ENCODE results near the gene SEMA4B. TPM values are rescaled to one million over a fixed set of nuclear protein-coding genes. Genes with fewer than 3 reads are reported as not detected.

Gene SEMA4B
- total and polyA plus RNA-seq, 2 of the 8 experiments (the other 6 are each of a cell fraction or from before 2014, with no cell fraction given) = 42.7 to 43.0 TPM

DNA sequence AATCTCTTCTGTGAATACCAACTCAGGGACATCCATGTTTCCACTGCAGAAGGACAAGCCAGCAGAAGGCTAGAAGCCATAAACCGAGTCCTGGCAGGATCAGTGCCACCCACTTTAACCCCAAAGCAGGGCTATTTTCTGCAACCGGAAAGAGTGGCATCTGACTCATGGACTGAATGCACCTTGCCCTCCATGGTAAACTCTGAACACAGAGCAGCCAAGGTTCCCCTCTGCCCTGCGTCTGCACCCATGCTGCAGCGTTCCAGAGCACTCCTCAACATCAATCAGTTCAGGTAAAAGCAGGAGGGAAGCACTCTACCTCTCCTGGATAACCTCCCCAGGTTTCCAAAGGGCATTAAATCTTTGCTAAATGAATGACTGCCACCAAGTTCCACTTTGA is 63.5 kb downstream of the SEMA4B start:
- no peak overlapping the region for H3K56ac ChIP-seq (replicated peaks; ENCODE audit: insufficient read length, low read depth, low read length)
- no peak overlapping the region for H3K23ac ChIP-seq (ENCODE audit: insufficient read length)
- H3K27me3 ChIP-seq (replicated peaks in 1 of 4; ENCODE audit: control insufficient read depth in 3 of 4, extremely low read depth in 1 of 4, insufficient read depth in 3 of 4, low read length in 3 of 4) = no peaks in the 10 kb centered on the region
- H4K20me1 ChIP-seq (replicated peaks in 1 of 2; ENCODE audit: control insufficient read depth in 1 of 2, insufficient read depth in 2 of 2, low read length in 2 of 2) = peaks cover 0 to 1% of the 10 kb centered on the region in 2 experiments
- H3K14ac ChIP-seq (ENCODE audit: insufficient read length) = no peak overlapping the region
- peak overlapping the region; percentile 74 to 94 for H3K4me2 ChIP-seq (ENCODE audit: insufficient read depth in 1 of 2, low read depth in 2 of 2, low read length in 2 of 2)
- 74% methylated on average over 4 of the region's 4 CpGs; no CpG with 5 or more reads in 1 of the 2 experiments for WGBS, 2 experiments (ENCODE audit: extremely low coverage in 1 of 2, insufficient coverage in 1 of 2, insufficient read length in 1 of 2, insufficient replicate concordance in 2 of 2, low coverage in 1 of 2, low lambda C conversion rate in 2 of 2, missing lambda C conversion rate in 1 of 2)
- no peak overlapping the region for H4K5ac ChIP-seq (ENCODE audit: insufficient read length, low read depth, low read length)
- H3K23me2 ChIP-seq (ENCODE audit: low read depth, low read length) = peaks cover 10% of the 10 kb centered on the region
- H3K4me3 ChIP-seq (ENCODE audit: extremely low read depth in 1 of 4, insufficient read depth in 2 of 4, low read depth in 3 of 4, low read length in 4 of 4) = peak overlapping the region; percentile 76 to 95 (median 87)
- H3K79me1 ChIP-seq (ENCODE audit: low read depth, low read length) = peaks cover 3% of the 10 kb centered on the region; the same call in 1 of the 2 replicates
- peaks cover 0 to 15% (median 7%) of the 10 kb centered on the region in 4 experiments; a peak in 5 of 7 replicates for H3K4me1 ChIP-seq (replicated peaks in 1 of 4; ENCODE audit: control insufficient read depth in 3 of 4, insufficient read depth in 4 of 4, low read length in 3 of 4)
- H3K36me3 ChIP-seq (ENCODE audit: control insufficient read depth in 2 of 4, insufficient read depth in 4 of 4, low read length in 3 of 4) = peaks cover 0 to 13% (median 0%) of the 10 kb centered on the region in 4 experiments; a peak in 4 of 8 replicates
- H3K27ac ChIP-seq (ENCODE audit: low read depth, low read length) = peak overlapping the region; percentile 88
- H4K8ac ChIP-seq (ENCODE audit: extremely low read depth, insufficient read depth, low read length) = no peak overlapping the region
- no peak overlapping the region for H2AFZ ChIP-seq (ENCODE audit: low read length)
- H2BK120ac ChIP-seq (replicated peaks; ENCODE audit: low read depth, low read length) = no peak overlapping the region
- H2BK5ac ChIP-seq (ENCODE audit: low read depth, low read length) = peak overlapping the region; percentile 100; the same call in 1 of the 2 replicates
- POLR2A ChIA-PET (ENCODE audit: partially characterized antibody) = no interaction called here
- DNase-seq (ENCODE audit: low read depth in 1 of 2, low spot score in 2 of 2) (no peak), FAIRE-seq (no peak)
- H3K4ac ChIP-seq (replicated peaks; ENCODE audit: insufficient read length, low read depth, low read length) = no peak overlapping the region
- H2AK5ac ChIP-seq (ENCODE audit: low read depth, low read length) = peak overlapping the region; percentile 59; the same call in 1 of the 2 replicates
- CTCF ChIA-PET (ENCODE audit: partially characterized antibody) = no interaction called here
- peak overlapping the region; percentile 61 to 97 (median 90) for H3K9ac ChIP-seq (replicated peaks in 1 of 4; ENCODE audit: extremely low read depth in 1 of 4, low read depth in 3 of 4, low read length in 3 of 4)
- no peak overlapping the region for H2BK12ac ChIP-seq (ENCODE audit: low read depth, low read length)
- no peak overlapping the region for H4K91ac ChIP-seq (replicated peaks; ENCODE audit: insufficient read length, low read length)
- no peak overlapping the region for H3K18ac ChIP-seq (ENCODE audit: extremely low read depth, low read length)
- H3K79me2 ChIP-seq (ENCODE audit: control insufficient read depth in 1 of 2, insufficient read depth in 2 of 2, low read length in 2 of 2) = peaks cover 12 to 42% of the 10 kb centered on the region in 2 experiments
- no peak overlapping the region for H2BK20ac ChIP-seq (ENCODE audit: low read length)
- no peaks in the 10 kb centered on the region for H3K9me3 ChIP-seq (ENCODE audit: insufficient read depth in 2 of 2, low read depth in 1 of 2, low read length in 1 of 2)
- H2BK15ac ChIP-seq (ENCODE audit: low read length) = no peak overlapping the region
- TF ChIP-seq BCL11A (IDR thresholded peaks at IDR 0.05; ENCODE audit: low read depth in 2 of 2, low read length in 2 of 2) = no peak
- TF ChIP-seq BRCA1 (IDR thresholded peaks at IDR 0.05; ENCODE audit: low read depth, low read length) = no peak
- TF ChIP-seq RBBP5 (IDR thresholded peaks at IDR 0.05; ENCODE audit: borderline replicate concordance, low read depth, low read length) = no peak
- no peak for TF ChIP-seq TAF7 (optimal IDR thresholded peaks at IDR 0.05; ENCODE audit: borderline replicate concordance, low read depth, low read length)
- no peak for TF ChIP-seq CEBPB (IDR thresholded peaks at IDR 0.05; ENCODE audit: low read depth, low read length)
- TF ChIP-seq SIN3A (conservative IDR thresholded peaks at IDR 0.05 in 1 of 2, IDR thresholded peaks at IDR 0.05 in 1 of 2; ENCODE audit: low read depth in 1 of 2, low read length in 2 of 2) = no peak
- no peak for TF ChIP-seq POU5F1 (IDR thresholded peaks at IDR 0.05; ENCODE audit: low read depth, low read length)
- TF ChIP-seq NANOG (IDR thresholded peaks at IDR 0.05; ENCODE audit: insufficient read depth, low read depth, low read length, poor library complexity, severe bottlenecking) = no peak
- TF ChIP-seq SIX5 (IDR thresholded peaks at IDR 0.05; ENCODE audit: low read depth, low read length) = no peak
- no peak for TF ChIP-seq SP2 (IDR thresholded peaks at IDR 0.05; ENCODE audit: low read length)
- TF ChIP-seq, protein P1, sequence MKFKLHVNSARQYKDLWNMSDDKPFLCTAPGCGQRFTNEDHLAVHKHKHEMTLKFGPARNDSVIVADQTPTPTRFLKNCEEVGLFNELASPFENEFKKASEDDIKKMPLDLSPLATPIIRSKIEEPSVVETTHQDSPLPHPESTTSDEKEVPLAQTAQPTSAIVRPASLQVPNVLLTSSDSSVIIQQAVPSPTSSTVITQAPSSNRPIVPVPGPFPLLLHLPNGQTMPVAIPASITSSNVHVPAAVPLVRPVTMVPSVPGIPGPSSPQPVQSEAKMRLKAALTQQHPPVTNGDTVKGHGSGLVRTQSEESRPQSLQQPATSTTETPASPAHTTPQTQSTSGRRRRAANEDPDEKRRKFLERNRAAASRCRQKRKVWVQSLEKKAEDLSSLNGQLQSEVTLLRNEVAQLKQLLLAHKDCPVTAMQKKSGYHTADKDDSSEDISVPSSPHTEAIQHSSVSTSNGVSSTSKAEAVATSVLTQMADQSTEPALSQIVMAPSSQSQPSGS (IDR thresholded peaks at IDR 0.05; ENCODE audit: low read length) = no peak
- TF ChIP-seq CHD2 (IDR thresholded peaks at IDR 0.05; ENCODE audit: low read length) = no peak
